Left ventricle myocardium superior (tissue), 1 donor: ENCODE data around the gene PANK4. TPM values are rescaled to one million over a fixed set of nuclear protein-coding genes. Genes with fewer than 3 reads are reported as not detected.

Source experiments
- ATAC-seq: fragments of 200-7000 bp; cut with Tn5 transposase; one replicate; pipeline ENCODE4 v1.9.1; 2020; ENCODE audit warnings: mild to moderate bottlenecking, moderate library complexity
- DNase-seq: peaks from one replicate; pipeline ENCODE4 v3.0.0-alpha.2; 2020
- intact Hi-C: fragments of 100-400 bp; cut with micrococcal nuclease; formaldehyde crosslinking; loops from one replicate; pipeline ENCODE4 v1.11.0; 2022
- total RNA-seq: library from RNA; stranded (reverse); fragmentation: NEBNext Ultra II Directional; extraction: Animal tissue kit (Norgen Biotek cat#: 25700); gene quantifications from one replicate; pipeline ENCODE4 v1.2.1, GENCODE V29; 2021
- donor health status: DM: no; HTN: yes; CAD: no; lungs with severe emphysema.

The PANK4 gene
- total RNA-seq, 1 donor from 2014 or later: 50.2 TPM

- ATAC-seq: no peak
- no peak for DNase-seq
- intact Hi-C loops: no loop called here
Measured at GRCh38 chr1:2504225-2504948, 22.0 kb downstream of the PANK4 start.

GRCh38 chr1:2503554-2504224, 22.7 kb downstream of the PANK4 start:
- intact Hi-C loops: no loop called here
- ATAC-seq (no peak), DNase-seq (no peak)

- ATAC-seq (no peak), DNase-seq (no peak)
- intact Hi-C loops: no loop called here
Measured at GRCh38 chr1:2502661-2503553, 23.5 kb downstream of the PANK4 start.

- intact Hi-C loops: no loop called here
- DNase-seq: no peak
- no peak for ATAC-seq
Measured at GRCh38 chr1:2502210-2502609, 24.2 kb downstream of the PANK4 start.

- ATAC-seq: no peak
- intact Hi-C loops: no loop called here
Measured at GRCh38 chr1:2501820-2502119, 24.6 kb downstream of the PANK4 start.

GRCh38 chr1:2501041-2501819, 25.2 kb downstream of the PANK4 start:
- DNase-seq (no peak), ATAC-seq (no peak)
- intact Hi-C loops: no loop called here

More at GRCh38 chr1:2501820-2502119, 24.6 kb downstream of the PANK4 start:
- DNase-seq: no peak

GRCh38 chr1:2499986-2500596, 26.3 kb downstream of the PANK4 start:
- DNase-seq (no peak), ATAC-seq (no peak)
- intact Hi-C loops: no loop called here

- intact Hi-C loops: no loop called here
- ATAC-seq (no peak), DNase-seq (no peak)
Measured at GRCh38 chr1:2499260-2499659, 27.1 kb downstream of the PANK4 start.

DNA sequence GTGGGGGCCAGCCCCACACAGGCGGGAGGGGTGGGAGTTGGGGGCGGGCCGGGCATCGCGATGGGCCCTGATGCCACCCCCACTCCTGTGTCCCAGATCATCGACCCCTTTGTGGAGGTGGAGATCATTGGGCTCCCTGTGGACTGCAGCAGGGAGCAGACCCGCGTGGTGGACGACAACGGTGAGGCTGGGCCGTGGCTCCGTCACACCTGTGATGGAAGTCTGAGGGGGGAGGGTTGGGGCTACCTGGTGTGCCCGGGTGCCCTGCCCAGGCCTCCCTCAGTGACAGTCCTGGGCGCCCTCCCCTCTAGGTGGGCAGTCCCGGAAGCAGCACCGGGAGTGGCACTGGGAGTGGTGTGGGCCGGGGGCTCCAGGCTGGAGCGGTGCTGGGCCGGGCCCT, 27.7 kb downstream of the PANK4 start:
- intact Hi-C loops: no loop called here
- DNase-seq: no peak
- ATAC-seq: no peak

GRCh38 chr1:2497891-2498290, 28.5 kb downstream of the PANK4 start:
- DNase-seq (no peak), ATAC-seq (no peak)
- intact Hi-C loops: no loop called here

DNA sequence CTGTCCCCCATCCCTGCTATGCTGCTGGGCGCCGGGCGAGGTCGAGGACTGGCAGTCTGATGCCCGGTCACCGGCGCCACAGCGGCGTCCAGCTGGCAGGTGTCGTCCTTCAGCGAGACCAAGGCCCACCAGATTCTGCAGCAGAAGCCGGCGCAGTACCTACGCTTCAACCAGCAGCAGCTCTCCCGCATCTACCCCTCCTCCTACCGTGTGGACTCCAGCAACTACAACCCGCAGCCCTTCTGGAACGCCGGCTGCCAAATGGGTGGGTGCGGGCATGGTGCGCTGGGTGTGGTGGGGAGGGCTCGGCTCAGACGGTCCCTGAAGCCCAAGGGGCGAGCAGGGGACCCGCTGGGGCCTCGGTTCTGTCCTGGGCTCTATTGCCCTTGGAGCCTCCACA, 29.6 kb downstream of the PANK4 start:
- DNase-seq (no peak), ATAC-seq (no peak)
- intact Hi-C loops: no loop called here

- intact Hi-C loops: no loop called here
- DNase-seq: no peak
- no peak for ATAC-seq
Measured at GRCh38 chr1:2496087-2496622, 30.2 kb downstream of the PANK4 start.

DNA sequence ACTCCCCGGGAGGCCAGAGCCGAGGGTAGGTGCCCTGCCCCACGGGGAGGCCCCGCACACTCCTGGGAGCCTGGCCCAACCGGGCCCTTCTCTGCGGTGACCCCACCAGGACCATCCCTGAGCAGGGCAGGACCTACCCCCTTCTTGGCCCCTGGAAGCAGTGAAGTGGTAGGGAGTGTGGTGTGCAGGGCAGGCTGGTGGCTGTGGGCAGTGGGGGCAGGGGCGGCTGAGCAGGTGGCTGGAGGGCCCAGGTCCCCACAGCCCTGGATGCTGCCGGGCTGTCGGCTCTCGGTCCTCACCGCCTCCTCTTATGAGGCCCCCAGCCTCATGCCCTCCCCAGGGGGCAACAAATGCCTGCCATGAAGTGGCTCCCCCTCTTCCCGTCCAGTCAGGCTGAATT, 30.9 kb downstream of the PANK4 start:
- ATAC-seq (no peak), DNase-seq (no peak)
- intact Hi-C loops: no loop called here

DNA sequence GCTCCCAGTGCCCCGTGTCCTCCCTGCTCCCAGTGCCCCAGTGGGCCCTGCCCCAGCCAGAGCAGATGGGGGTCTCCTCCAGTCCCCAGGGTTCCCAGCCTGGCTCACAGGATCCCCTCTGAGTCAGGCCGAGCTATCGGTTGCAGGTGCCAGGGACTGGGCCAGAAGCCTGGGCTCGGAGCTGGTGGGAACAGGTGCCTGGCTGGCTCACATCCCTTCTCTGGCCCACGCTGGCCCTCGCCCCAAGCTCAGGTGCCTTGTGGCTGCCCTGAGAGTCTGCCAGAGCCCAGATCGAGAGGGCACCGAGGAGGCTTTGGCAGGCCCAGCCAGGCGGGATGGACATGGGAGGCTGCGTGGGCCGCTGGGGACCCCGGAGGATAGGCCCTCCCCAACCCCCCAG, 31.4 kb downstream of the PANK4 start:
- intact Hi-C loops: no loop called here
- DNase-seq (no peak), ATAC-seq (no peak)

GRCh38 chr1:2494323-2494693, 32.1 kb downstream of the PANK4 start:
- intact Hi-C loops: no loop called here
- no peak for DNase-seq
- no peak for ATAC-seq

- intact Hi-C loops: no loop called here
- ATAC-seq: no peak
- DNase-seq: no peak
Measured at GRCh38 chr1:2493691-2494322, 32.6 kb downstream of the PANK4 start.

- no peak for ATAC-seq
- intact Hi-C loops: no loop called here
Measured at GRCh38 chr1:2493218-2493617, 33.2 kb downstream of the PANK4 start.

DNA sequence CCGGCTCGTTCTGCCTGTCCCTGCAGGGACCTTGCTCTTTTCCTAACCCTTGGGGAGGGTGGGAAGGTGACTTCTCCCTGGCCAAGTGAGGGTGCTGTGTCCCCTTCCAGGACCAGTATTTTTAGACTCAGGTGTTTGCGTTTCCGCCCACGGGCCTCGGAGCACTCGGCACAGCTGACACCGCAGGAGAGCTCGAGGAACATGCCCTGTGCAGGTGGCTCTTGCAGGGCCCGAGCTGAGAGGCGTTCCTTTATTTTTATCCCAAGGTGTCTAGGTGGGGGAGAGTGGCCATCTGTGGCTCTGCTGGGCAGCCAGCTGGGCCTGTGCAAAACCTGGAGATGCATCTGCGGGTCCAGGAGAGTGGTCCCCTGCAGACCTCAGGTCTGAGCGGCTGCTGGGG, 34.3 kb downstream of the PANK4 start:
- ATAC-seq: no peak
- intact Hi-C loops: no loop called here
- DNase-seq: no peak

More at GRCh38 chr1:2493218-2493617, 33.2 kb downstream of the PANK4 start:
- no peak for DNase-seq
